SK-N-SH treated with all-trans-retinoic acid at 6 μM for 48 hours (cell line): ENCODE results near the gene KRTAP2-3.
A peak's percentile ranks its signal among the peaks of the same experiment; 100 is the strongest.

Source experiments
- ATAC-seq: fragments of 200-7000 bp; cut with Tn5 transposase; 3 replicates; pipeline ENCODE4 v1.9.1; 2020; ENCODE audit warnings: mild to moderate bottlenecking, moderate library complexity
- ARNTL ChIP-seq: fragments of 450-650 bp; formaldehyde crosslinking; IDR thresholded peaks from 2 replicates; pipeline ENCODE4 v1.5.0; 2020; ENCODE audit warnings: low read depth, mild to moderate bottlenecking, moderate library complexity, borderline replicate concordance
- BACH2 ChIP-seq: fragments of 250-450 bp; sonication (Bioruptor Pico); IDR thresholded peaks from 2 replicates; pipeline ENCODE4 v1.9.0; 2021; ENCODE audit warnings: mild to moderate bottlenecking, borderline replicate concordance
- CREB5 ChIP-seq: fragments of 250-450 bp; sonication (Bioruptor Pico); IDR thresholded peaks from 2 replicates; pipeline ENCODE4 v1.5.1; 2020; ENCODE audit warnings: low read depth, mild to moderate bottlenecking, moderate library complexity
- CSDC2 ChIP-seq: fragments of 250-450 bp; sonication (Bioruptor Pico); IDR thresholded peaks from 2 replicates; pipeline ENCODE4 v1.5.0; 2020; ENCODE audit warnings: mild to moderate bottlenecking, moderate library complexity
- CSRNP3 ChIP-seq: fragments of 250-450 bp; sonication (Bioruptor Pico); IDR thresholded peaks from 2 replicates; pipeline ENCODE4 v1.5.1; 2021; ENCODE audit warnings: mild to moderate bottlenecking, moderate library complexity
- ESRRG ChIP-seq: fragments of 250-450 bp; sonication (Bioruptor Pico); IDR thresholded peaks from 2 replicates; pipeline ENCODE4 v1.6.1; 2021; ENCODE audit warnings: mild to moderate bottlenecking
- GLIS3 ChIP-seq: fragments of 250-450 bp; sonication (Bioruptor Pico); IDR thresholded peaks from 2 replicates; pipeline ENCODE4 v1.5.0; 2020; ENCODE audit warnings: mild to moderate bottlenecking, moderate library complexity
- ISL1 ChIP-seq: fragments of 250-450 bp; sonication (Bioruptor Pico); IDR thresholded peaks from 2 replicates; pipeline ENCODE4 v2.1.2; 2022; ENCODE audit warnings: mild to moderate bottlenecking, moderate library complexity
- OSR1 ChIP-seq: fragments of 250-450 bp; sonication (Bioruptor Pico); IDR thresholded peaks from 2 replicates; pipeline ENCODE4 v1.8.0; 2022; ENCODE audit warnings: moderate library complexity, mild to moderate bottlenecking, inconsistent platforms
- POU6F1 ChIP-seq: fragments of 250-450 bp; sonication (Bioruptor Pico); IDR thresholded peaks from 2 replicates; pipeline ENCODE4 v1.8.0; 2021; ENCODE audit warnings: low read depth, mild to moderate bottlenecking, moderate library complexity, borderline replicate concordance
- RARB ChIP-seq: fragments of 250-450 bp; sonication (Bioruptor Pico); IDR thresholded peaks from 2 replicates; pipeline ENCODE4 v1.8.0; 2021; ENCODE audit warnings: mild to moderate bottlenecking, moderate library complexity
- SNAI2 ChIP-seq: fragments of 250-450 bp; sonication (Bioruptor Pico); IDR thresholded peaks from 2 replicates; pipeline ENCODE4 v1.5.0; 2020; ENCODE audit warnings: mild to moderate bottlenecking, moderate library complexity
- TCF4 ChIP-seq: fragments of 250-450 bp; sonication (Bioruptor Pico); IDR thresholded peaks from 2 replicates; pipeline ENCODE4 v1.8.0; 2021; ENCODE audit warnings: mild to moderate bottlenecking, moderate library complexity, borderline replicate concordance
- TOX ChIP-seq: fragments of 250-450 bp; sonication (Bioruptor Pico); IDR thresholded peaks from 2 replicates; pipeline ENCODE4 v1.8.0; 2021; ENCODE audit warnings: mild to moderate bottlenecking, moderate library complexity, borderline replicate concordance
- TSHZ2 ChIP-seq: fragments of 250-450 bp; sonication (Bioruptor Pico); IDR thresholded peaks from 2 replicates; pipeline ENCODE4 v1.5.0; 2020; ENCODE audit warnings: mild to moderate bottlenecking, moderate library complexity
- ZC3H10 ChIP-seq: fragments of 250-450 bp; sonication (Bioruptor Pico); IDR thresholded peaks from 2 replicates; pipeline ENCODE4 v1.5.1; 2021; ENCODE audit warnings: mild to moderate bottlenecking, moderate library complexity
- ZNF565 ChIP-seq: fragments of 450-650 bp; formaldehyde crosslinking; conservative IDR thresholded peaks from 2 replicates; pipeline ENCODE4 v1.5.0; 2020; ENCODE audit warnings: low read depth, mild to moderate bottlenecking, moderate library complexity
- ZNF70 ChIP-seq: fragments of 450-650 bp; formaldehyde crosslinking; IDR thresholded peaks from 2 replicates; pipeline ENCODE4 v1.5.0; 2020; ENCODE audit warnings: mild to moderate bottlenecking, moderate library complexity
- ZNF8 ChIP-seq: fragments of 450-650 bp; formaldehyde crosslinking; IDR thresholded peaks from 2 replicates; pipeline ENCODE4 v1.5.0; 2020; ENCODE audit warnings: mild to moderate bottlenecking, moderate library complexity

The KRTAP2-3 gene

GRCh38 chr17:41067281-41067680, 7.4 kb upstream of the KRTAP2-3 start:
- TF ChIP-seq ARNTL (CRISPR knock-in tag) (no peak), ZC3H10 (CRISPR knock-in tag) (no peak), ZNF565 (CRISPR knock-in tag) (no peak), POU6F1 (CRISPR knock-in tag) (no peak), CSDC2 (no peak), RARB (CRISPR knock-in tag) (no peak), GLIS3 (no peak), ESRRG (CRISPR knock-in tag) (no peak), BACH2 (CRISPR knock-in tag) (no peak), SNAI2 (no peak), TCF4 (CRISPR knock-in tag) (no peak), ISL1 (CRISPR knock-in tag) (no peak), CREB5 (CRISPR knock-in tag) (no peak), ZNF70 (CRISPR knock-in tag) (no peak)
- no peak for ATAC-seq

GRCh38 chr17:41065829-41066624, 6.1 kb upstream of the KRTAP2-3 start, which contains the start of gene KRTAP2-4:
KRTAP2-4 (minus strand) TSS chr17:41065879; CDS start chr17:41065845, 34 bp downstream.
- TF ChIP-seq GLIS3 (no peak), TOX (CRISPR knock-in tag) (no peak), OSR1 (no peak), CREB5 (CRISPR knock-in tag) (no peak), ZNF8 (CRISPR knock-in tag) (no peak), CSRNP3 (no peak), BACH2 (CRISPR knock-in tag) (no peak), ISL1 (CRISPR knock-in tag) (no peak), TSHZ2 (CRISPR knock-in tag) (no peak)
- ATAC-seq: no peak

GRCh38 chr17:41065016-41065689, 5.2 kb upstream of the KRTAP2-3 start:
- ATAC-seq: peak; percentile 21; the same call in 1 of the 3 replicates
